Stimulated activated CD8-positive, alpha-beta memory T cell treated with anti-CD3 and anti-CD28 coated beads, Interleukin-4, amount 100 ng/mL, for 1 hour (primary cell): ENCODE measurements around the gene BAAT.
"Not testable (repeated sequence)": the region's sequence is repeated elsewhere in the genome, so short reads cannot be mapped to it uniquely, and the experiment has no call there.

Experiments used
- DNase-seq, 2 donors: peaks; one replicate each; pipeline ENCODE4 v3.0.0-alpha.2; 2020; ENCODE audit warnings: low read depth in 2 of 2, low spot score in 1 of 2

Gene BAAT

DNA sequence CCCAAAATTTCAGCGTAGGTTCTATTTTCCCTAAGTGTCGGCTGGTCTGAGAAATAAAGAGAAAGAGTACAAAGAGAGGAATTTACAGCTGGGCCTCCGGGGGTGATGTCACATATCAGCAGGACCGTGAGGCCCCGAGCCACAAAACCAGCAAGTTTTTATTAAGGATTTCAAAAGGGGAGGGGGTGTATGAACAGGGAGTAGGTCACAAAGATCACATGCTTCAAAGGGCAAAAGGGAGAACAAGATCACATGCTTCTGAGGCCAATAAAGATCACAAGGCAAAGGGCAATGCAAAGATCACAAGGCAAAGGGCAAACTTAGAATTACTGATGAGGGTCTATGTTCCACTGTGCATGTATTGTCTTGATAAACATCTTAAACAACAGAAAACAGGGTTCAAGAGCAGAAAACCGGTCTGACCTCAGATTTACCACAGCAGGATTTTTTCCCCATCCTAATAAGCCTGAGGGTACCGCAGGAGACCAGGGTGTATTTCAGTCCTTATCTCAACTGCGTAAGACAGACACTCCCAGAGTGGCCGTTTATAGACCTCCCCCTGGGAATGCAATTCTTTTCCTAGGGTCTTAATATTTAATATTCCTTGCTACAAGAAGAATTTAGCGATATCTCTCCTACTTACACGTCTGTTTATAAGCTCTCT lies at the start of gene BAAT:
Gene BAAT (minus strand): TSS at position 134 of the 664 bp plus-strand sequence. CDS start 13,602 bp downstream, outside the sequence.
- not testable (repeated sequence) for DNase-seq

DNA sequence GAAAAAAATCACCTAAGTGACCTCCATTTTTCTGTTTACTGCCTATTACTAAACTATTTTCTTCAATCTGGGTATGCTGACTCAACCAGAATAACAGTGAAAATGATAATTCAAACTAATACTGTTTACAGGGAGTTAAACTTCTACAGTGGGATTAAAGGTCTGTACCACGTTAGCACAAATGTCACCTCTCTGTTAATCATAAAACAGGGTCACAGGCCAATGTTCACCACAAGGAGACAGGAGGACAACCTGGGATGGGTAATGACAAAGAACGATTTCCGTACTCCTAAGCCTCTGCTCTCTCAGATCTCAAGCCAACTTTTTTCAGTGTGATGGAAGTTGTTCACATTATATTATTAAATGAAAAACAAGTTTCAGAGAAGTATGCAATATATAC lies 48.4 kb upstream of the BAAT start:
- no peak for DNase-seq

DNA sequence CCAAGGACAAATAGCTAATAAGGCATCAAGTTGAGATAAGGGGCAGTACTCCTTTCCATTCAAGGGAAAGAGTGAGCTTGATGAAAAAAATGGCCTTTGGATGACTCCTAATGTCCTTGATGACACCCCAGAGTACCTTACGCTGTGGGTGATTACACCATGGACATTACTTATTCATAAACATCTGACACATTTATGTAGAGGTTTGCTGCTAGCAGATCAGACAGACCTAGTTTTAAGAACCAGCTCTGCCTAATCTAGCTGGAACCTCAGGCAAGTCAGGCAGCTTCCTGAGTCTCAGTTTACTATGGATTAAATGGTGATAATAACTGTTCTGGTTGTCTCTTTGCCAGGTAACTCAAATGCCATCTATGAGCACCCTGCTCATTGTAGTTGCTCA lies 47.9 kb upstream of the BAAT start:
- no peak for DNase-seq

DNA sequence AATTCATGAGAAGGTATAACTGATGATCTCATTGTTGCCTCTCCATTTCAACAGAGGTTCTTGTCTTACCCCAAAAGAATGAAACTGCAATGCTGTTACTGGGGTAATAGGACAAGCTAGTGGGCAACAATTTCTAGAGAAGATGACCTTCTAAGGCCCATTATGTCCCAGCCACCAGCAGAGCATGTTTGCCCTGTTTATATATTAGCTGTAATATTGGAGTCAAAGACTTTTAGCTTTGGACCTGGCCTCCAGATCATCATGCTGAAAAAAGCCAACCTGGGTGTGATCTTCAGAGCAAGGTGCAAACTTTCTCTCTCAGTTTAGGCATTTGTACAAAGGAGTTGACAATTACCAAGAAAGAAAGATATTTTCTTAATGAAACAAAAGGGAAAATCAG lies 47.4 kb upstream of the BAAT start:
- no peak for DNase-seq

DNA sequence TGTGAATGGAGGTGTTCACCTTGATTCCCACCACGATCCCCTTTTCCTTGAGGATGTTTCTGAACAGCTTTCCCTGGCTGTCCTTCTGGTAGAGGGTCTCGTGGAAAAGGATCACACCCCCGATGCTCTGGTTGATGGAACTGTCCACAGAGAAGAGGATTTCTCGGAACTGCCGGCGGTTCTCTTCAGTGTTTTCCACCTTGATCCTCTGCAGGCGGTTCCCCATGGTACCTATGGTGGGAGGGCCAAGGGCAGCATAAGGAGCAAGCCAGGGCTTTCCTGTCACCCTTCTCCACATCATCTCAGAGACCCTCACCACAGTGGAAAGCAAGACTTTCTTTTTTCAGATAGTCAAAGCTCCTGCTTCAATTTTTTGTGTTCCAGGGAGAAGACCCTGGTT lies 44.9 kb upstream of the BAAT start:
- DNase-seq: no peak

DNA sequence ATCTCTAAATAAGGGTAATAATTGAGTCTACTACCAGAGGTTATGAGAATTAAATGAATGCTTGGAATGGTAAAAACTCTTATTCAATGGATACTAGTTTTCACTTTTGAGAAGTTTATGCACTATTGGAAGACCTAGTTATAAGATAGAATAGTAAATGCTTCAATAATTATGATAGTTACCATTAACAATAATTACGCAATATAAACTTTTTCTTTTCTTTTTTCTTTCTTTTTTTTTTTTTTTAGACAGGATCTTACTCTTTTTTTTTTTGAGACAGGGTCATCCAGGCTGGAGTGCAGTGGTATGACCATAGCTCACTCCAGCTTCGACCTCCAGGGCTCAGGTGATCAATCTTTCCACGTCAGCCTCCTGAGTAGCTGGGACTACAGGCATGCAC lies 44.1 kb upstream of the BAAT start:
- DNase-seq: no peak

DNA sequence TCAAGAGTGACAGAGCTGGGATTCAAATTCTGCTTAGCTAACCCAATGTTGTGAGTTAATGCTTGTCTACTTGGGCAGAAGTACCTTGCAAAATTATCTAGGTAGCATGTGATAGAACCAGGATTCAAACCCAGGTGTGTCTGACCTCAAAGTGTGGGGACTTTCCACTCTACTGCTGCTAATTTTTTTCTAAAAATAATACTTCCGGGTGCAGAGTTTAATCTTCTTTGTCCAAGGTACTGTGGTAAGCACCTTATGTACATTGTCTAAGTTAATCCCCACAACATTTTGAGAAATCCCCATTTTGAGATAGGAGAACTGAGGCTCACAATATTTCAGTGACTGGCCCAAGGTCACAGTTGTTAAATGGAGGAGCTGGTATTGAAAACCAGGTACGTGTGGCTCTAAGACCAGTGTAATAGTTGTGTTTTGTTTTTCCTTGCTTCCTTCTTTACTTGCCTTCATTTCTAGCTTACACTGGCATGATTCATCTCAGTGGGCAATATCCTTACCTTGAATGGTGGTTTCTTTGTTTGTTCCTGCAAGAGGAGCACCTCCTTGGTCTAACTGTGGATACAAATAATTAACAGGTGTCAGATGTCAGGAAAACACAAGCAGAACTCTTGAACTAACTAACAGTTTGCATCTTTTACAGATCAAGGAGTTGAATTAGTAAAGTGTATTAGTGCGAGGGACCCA lies 43.3 kb upstream of the BAAT start:
- DNase-seq: no peak

DNA sequence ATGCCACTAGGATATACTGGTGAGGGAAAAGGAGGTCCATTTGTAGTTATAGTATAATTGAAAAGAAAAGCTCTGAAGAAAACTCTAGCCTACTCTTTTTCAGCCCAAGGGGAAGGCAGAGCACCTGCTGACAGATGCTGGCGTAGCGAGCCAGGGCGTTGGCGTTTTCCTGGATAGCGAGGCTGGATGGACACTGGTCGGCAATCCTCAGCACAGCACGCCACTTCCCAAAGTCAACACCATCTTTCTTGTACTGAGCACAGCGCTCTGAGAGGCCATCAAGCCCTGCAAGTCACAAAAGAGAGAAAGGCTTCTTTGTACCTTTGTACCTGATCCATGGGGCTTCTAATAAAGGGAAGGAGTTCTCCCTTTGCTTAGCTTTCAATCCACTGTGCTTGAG lies 42.6 kb upstream of the BAAT start:
- DNase-seq: no peak

DNA sequence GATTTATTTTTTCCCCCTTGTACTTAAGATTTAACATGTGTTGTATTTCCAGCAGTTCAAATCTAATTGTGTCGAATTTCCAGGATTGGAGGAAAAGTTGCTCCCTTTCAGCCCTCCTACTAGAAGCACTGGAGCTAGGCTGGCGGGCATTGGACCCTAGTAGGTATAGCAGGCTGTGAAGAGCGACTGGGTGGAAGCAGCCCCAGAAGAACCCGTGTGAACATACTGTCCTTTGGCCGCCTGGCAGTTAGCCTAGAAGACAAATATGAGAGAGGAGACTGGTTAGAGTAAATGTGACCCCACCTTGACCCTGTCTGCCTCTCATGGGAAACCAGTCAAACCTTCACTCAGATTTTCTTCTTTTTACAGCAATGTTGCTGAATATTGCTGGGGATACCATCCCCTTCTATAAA lies 36.9 kb upstream of the BAAT start:
- DNase-seq: no peak

DNA sequence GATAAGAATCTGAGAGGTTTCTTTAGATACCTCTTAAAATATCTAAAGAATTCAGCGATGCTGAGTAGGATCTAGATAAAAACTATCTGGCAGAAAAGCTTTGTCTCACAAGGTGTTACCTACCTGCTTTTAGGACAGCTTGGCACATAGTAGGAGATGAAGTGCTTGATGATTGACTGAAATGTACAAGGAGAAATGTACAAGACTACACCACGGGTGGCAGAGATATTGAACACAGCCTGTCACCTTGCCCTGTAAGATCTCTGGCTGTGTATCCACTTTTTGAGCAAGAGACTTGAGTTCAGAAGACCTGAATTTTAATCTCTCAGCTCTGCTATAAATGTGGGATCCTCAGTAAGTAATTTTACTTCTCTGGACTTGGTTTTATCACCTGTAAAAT lies 35.1 kb upstream of the BAAT start:
- no peak for DNase-seq

DNA sequence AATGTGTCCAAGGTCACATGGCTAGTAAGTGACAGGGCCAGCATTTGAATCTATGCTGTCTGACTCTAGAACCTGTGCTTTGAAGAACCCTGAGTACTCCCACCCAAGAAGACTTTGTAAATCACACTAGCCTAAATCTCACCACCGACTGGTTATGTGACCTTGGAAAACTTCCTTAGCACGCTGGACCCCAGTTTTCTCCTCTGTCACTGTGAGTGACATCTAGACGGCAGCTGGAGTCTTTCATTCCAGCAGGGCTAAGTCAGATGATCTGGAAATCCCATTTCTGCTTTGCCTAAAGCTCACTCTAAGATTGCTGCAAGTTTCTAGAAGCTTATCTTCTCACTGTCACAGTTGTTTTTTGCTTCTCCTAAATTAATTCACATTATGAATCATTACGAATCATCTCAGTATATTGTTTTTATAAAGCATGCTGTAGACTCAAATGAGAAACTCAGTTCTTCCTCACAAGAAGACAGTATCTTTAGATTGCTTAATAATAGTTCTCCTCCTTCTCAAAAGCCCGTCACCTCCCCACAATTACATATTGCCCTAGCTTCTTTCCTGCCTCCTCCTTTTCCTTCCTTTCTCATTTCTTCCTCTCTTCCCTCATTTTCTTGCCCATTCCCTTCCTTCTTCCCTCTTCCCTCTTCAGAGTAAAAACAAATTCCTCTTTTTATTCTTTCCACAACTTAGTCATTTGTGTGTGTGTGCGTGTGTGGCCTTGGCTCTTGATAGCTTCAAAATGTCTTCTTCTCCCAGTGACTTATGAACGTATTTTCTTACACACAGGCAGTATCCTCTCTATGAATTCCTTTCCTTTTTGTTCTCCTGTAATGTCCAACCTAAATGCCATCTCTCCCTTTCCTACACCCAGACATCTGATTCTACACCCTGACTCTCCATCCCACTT lies 34.0 kb upstream of the BAAT start:
- DNase-seq: no peak

DNA sequence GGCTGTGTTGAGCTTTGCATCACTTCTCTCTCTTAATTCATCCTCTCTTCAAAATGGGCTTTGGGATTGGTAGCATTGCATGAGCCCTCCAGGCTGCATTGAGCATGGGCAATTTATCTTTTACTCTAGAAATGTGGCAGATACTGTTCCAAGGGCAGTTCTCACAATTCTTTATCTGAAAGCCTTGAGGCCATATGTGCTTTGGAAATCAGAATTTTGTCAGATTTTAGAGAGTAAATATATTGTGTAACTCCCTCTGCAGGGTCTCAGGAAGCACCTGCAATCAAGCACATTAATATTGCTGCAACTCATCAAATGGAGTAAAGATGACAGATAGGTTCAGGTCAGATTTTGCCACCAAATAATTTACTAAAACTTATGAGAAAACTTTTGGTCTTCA lies 33.2 kb upstream of the BAAT start:
- no peak for DNase-seq

DNA sequence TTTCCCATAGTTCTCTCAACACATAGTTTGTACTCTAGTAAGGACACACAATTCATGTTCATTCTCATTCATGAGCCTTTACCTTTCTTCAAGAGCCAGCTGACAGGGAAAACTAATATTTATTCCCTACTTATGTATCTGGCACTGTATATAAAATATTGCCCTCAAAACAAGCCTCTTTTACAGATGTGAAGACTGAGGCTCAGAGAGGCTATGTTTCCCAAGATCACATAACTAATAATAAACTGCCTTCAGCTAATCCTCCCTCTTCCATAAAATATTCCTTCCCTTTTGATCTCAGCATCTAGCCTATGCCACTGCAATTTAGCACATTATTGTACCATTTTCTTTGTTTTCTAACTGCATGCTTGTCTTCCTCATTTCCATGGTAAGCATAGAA lies 32.6 kb upstream of the BAAT start:
- no peak for DNase-seq

DNA sequence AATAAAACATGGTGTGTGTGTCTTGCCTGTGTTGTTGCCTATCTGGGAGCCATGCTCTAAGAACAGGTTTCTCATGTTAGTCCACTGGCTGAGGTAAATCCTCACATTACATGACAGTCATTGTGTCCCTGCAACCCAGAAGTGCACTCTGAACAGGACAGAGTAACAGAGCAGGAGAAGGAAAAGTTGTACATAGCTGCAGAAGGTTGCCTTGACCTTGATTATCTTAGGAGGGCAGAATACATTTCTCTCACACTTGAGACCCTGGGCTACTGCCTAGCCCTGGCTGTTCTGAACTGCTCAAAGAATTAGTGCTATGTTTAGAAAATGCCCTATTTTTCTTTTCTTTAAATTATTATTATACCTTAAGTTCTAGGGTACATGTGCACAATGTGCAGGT lies 30.8 kb upstream of the BAAT start:
- DNase-seq: no peak

DNA sequence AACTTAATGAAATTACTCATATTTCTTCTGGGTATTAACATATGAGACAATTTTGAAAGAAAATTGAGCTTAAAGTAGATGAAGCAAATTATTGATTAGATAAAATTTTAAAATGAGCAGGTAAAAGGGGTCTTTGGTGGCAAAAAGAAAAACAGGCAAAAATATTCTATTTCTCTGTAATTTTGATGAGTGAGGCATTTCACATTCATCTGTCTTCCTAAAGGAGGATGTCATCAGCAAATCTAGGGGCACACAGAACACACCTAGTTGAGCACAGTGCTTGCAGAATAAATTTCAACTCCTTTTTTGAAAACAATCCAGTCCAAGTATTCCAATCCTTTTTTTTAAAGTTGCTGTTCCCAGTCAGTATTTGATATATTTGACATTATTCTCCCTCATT lies 30.0 kb upstream of the BAAT start:
- no peak for DNase-seq

DNA sequence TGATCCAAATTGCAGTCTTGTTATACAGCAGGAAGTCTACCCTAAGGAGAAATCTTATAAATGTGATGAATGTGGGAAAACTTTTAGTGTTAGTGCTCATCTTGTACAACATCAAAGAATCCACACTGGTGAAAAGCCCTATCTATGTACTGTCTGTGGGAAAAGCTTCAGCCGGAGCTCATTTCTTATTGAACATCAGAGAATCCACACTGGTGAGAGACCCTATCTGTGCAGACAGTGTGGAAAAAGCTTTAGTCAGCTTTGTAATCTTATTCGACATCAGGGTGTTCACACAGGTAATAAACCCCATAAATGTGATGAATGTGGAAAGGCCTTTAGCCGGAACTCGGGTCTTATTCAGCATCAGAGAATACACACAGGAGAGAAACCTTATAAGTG lies 24.3 kb upstream of the BAAT start:
- no peak for DNase-seq

DNA sequence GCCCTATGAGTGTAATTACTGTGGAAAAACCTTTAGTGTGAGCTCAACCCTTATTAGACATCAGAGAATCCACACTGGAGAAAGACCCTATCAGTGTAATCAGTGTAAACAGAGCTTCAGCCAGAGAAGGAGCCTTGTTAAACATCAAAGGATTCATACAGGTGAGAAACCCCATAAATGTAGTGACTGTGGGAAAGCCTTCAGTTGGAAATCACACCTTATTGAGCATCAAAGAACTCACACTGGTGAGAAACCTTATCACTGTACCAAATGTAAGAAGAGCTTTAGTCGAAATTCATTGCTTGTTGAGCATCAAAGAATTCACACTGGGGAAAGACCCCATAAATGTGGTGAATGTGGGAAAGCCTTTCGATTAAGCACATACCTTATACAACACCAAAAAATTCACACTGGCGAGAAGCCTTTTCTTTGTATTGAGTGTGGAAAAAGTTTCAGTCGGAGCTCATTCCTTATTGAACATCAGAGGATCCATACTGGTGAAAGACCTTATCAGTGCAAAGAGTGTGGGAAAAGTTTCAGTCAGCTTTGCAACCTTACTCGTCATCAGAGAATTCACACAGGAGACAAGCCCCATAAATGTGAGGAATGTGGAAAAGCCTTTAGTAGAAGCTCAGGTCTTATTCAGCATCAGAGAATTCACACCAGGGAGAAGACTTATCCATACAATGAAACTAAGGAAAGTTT lies 23.7 kb upstream of the BAAT start:
- no peak for DNase-seq

DNA sequence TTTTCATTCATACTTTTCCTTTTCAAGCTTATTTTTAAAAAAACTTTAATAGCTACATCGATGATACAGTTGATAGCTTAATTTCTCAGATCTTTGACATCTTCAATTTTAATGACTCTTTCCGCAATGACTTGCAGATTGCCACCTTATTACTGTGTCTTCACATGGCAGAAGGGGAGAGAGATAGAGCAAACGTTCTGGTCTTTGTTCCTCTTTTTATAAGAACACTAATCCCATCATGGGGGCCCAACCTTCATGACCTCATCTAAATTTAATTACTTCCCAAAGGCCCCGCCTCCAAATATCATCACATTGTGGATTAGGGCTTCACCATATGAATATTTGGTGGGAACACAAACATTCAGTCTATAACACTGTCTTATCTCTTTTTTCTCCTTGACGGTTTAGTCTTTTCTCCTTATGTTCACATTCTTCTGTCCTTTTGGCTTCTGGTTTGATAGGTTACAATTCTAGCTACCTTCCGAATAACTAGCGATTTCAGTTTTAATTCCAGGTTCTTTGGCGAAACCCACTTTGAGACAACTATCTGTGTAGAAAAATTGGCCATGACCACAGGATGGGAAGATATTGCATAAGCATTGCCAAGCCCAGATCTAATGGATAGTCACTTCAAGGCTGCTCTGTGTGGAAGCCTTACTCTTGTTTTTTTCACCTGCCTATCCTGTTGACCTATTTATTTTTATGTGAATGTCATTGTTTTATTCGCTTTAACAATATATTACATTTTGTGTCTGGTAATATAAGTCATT lies 18.9 kb upstream of the BAAT start:
- DNase-seq: no peak

DNA sequence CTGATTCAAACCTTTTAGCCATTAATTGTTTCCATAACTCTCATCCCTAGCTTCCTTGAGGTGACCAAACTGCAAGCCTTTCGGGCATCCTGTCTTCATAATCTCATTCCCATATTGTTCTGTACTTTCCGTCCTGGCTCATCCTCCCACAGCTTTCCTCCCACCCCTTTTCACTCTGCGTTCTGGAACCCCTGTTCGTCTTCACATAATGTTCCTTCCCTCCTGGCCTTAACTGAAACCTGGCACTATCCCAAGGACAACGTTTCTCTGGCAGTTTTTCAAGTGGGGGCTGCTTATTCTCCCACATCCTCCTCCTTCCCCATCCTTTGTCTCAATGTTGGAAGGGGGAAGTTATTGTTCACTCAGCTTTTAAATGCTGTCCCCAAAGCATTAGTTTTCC lies 15.3 kb upstream of the BAAT start:
- no peak for DNase-seq

DNA sequence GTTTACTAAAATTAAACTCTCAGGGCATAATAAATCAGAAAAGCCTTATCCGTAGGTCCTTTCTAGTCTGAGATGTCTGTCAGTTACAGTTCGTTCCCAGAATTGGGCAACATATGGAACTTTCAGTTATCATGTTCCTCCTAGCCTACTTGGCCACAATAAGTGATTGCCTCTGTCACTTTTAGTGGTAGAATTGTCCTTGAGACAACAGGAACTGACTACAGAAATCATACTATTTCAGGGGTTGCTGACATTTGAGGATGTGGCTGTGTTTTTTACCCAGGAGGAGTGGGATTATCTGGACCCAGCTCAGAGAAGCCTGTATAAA lies 14.8 kb upstream of the BAAT start:
- no peak for DNase-seq
